ENCODE data around the gene SHOC1. TPM values are rescaled to one million over a fixed set of nuclear protein-coding genes. Genes with fewer than 3 reads are reported as not detected.
"Not testable (repeated sequence)": the region's sequence is repeated elsewhere in the genome, so short reads cannot be mapped to it uniquely, and the experiment has no call there.

SHOC1 gene
- total RNA-seq, 1 experiment from 2014 or later: not detected

DNA sequence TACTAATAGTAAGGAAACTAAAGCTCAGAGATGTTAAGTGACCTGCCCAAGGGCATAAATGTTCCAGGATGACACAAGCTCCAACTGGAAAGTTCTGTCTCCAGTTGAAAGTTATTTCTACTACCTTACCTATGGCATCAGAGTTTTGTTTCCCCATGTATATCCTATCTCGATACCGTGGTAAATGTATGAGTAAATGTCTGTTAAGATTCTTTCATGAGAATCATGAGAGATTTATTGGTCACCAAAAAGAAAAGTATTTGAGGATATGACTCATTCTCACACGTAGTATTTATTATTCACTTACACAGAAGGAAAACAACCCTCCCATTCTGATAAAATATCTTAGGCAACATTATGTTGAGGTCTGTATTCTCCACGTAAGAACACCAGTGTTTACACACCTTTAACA is 11.1 kb upstream of the SHOC1 start:
- peak; percentile 79 for DNase-seq (ENCODE audit: low read depth)

DNA sequence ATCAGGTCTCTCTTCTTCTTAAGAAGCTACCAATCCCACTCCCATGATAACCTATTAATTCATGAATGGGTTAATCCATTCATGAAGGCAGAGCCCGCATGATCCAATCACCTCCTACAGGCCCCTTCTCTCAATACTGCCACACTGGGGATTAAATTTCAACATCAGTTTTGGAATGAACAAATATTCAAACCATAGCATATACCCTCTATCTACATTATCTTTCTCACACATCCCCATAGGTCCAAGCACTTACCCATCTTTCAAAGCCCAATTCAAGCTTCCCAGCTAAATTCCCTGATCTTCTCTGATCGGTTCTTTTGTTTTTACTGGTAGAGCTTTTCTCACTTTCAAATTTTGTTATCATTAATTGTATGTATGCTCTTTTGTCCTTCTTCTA is 10.5 kb upstream of the SHOC1 start:
- DNase-seq (ENCODE audit: low read depth): no peak

DNA sequence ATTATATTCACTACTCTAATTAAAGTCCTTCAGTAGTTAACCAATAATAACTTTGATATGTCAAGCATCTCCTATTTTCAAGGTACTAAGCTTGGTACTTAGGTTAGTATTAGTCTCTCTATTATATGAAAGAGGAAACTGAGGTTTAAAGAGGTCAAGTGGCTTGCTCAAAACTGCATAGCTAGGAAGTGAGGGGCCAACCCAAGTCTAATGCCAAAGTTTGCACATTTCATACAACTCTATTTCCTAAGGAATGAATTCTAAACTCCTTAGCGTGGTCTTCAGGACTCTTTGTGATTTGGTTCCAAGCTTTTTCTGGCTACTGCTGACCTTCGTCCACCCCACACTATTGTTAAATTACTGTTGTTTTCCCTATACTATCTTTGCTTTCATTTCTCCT is 9.9 kb upstream of the SHOC1 start:
- no peak for DNase-seq (ENCODE audit: low read depth)

DNA sequence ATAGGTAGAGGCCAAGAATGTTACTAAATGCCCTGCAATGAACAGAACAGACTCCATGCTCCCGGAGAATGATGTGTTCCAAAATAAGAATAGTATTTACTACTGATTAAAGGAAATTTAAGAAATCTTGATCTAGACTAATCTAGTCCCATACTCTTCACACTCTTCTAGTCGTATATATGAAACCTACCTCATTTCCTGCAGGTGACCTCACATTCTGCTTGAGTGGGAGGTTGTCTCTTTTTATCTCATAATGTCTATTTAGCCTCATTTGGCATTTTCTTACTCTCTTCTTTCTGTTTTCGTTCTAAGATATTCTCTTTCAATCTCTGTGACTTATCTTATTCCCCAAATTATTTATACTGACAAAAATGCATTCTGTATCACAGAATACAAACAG is 9.2 kb upstream of the SHOC1 start:
- no peak for DNase-seq (ENCODE audit: low read depth)

DNA sequence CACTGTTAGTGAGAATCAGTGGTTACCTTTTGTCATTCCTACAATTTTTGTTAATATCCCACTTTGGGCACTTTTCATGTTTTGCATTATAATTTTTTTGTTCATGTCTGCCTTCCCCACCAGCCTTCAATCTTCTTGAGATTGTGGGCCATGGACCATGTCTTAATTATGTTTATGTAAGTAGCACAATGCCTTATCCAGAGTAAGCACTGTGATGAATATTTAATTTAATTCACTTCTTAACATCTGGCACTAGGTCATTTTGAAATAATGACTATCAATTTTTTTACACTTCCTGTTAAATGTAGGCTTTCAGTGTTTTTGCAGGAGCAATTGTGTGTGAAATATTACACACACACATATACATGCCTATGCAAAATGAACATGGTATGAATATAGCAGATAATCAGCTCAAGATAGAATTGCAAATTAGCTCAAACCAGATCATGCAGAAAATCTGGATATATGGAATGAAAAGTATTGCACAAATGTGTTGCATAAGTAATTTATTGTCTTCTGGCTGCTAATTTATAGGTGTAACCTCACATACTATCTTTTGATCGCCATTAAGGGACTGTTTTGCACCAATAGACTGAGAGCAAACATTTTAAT is 5.3 kb upstream of the SHOC1 start:
- DNase-seq (ENCODE audit: low read depth): no peak

DNA sequence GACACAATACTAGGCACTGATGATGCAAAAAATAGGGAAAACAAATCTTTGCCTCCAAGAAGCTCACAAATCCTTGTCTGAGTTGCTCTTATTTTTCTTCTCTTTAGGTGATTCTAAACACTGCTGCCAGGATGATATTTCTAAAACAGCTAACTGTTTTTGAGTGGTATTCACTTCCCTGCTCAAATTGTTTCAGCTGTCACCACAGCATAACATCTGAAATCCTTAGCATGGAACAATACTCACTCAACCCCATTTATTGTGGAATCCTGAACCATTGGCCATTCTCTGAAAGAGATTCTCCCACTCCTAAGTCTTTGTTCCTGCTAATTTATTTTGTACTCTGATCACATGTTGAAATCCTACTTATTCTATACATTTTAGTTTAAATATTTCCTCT is 4.8 kb upstream of the SHOC1 start:
- DNase-seq (ENCODE audit: low read depth): no peak

DNA sequence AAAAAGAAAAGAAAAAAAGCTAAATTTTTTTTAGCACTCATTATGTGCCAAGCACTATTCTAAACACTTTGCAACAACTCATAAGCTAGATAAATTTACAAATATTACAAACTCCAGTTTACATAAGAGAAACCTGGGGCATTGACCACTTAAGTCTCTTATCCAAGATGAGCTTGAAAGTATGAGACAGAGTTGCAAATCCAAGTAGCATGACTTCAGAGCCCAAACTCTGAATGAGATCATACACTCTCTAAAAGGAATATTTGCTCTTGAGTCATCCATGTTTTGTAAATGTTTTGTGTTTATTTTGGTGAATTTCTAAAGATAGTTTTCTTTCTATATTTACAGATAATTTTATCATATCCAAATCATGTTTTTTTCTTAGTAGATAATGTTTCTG is 4.0 kb upstream of the SHOC1 start:
- no peak for DNase-seq (ENCODE audit: low read depth)

DNA sequence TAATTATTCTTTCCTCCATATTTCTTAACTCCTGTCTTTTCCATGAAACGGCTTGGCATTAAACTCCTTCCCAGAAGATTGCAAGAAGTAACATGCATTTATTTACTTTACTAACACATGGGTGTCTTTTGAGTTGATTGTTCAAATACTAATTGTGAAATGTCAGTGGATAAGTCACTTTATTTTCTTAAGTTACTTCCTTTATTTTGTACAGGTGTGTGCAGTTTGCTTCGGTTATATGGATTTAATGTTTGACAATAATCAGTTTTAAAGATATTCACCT is 761 bp upstream of the SHOC1 start:
- DNase-seq (ENCODE audit: low read depth): no peak

DNA sequence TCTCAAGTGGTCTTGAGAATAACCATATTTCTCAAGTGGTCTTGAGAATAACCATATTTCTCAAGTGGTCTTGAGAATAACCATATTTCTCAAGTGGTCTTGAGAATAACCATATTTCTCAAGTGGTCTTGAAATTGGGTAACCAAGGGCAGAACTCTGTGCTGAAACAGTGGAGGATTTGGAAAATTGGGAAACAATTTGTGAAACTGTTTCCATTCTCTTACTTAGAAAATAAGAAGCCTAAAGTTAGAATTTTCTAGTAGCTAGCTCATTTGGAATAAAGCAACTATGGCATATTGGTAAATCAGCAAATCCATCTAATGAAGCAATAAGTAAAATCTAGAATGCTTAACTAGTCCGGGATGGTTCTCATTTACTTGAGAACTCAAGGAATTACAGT is 2.9 kb downstream of the SHOC1 start:
- not testable (repeated sequence) for DNase-seq (ENCODE audit: low read depth)

DNA sequence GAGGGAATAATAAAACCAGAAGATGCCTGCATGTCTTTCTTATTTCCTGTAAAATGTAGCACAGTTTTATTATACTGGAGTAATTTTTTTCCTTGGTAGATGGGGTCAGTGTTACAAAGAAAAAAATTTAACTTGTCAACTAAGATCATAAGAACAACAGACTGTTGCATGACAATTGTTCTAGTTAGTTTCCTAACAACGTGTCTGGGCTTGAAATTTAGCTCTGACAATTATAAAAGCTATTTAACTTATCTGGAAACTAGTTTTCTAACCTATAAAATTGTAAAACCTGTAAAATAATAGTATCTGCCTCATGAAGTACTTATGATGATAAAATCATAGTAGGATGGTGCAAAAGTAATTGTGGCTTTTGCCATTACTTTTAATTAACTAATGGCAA is 4.9 kb downstream of the SHOC1 start:
- DNase-seq (ENCODE audit: low read depth): no peak

DNA sequence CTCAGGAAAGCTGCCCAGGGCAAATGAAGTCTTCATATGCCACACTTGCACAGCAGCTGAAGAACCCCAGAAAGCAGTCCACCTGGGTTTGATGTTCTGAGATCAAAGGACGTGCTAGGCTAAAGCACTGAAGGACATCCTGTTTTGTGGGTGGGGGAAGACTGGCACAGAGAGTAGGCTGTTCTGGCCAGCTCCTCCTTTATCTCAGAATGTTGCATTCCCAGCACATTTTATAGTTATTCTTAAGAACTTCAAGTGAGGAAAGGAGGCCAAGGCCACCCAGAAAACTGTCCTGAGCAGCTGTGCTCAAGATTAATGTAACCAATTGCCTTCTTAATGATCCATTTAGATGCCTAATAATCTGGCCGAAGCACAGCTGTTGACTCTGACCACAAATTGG is 10.9 kb downstream of the SHOC1 start:
- DNase-seq (ENCODE audit: low read depth): no peak

DNA sequence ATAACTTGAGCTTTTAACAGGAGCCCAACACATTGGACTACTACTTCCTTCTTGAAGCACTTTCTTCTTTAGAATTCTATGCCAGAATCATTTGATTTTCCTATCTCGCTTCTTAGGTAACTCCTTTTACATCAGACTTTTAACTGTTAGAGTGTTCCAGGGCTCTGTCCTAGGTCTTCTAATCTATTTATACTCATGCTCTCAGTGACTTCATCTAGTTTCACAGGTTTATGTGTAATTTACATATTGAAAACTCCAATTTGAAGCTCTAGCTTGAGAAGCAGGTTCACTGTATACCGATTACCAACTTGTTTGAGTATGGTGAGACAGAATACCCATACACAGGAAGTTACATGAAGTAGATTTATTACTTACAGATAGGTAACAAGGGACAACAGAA is 11.3 kb downstream of the SHOC1 start:
- no peak for DNase-seq (ENCODE audit: low read depth)

DNA sequence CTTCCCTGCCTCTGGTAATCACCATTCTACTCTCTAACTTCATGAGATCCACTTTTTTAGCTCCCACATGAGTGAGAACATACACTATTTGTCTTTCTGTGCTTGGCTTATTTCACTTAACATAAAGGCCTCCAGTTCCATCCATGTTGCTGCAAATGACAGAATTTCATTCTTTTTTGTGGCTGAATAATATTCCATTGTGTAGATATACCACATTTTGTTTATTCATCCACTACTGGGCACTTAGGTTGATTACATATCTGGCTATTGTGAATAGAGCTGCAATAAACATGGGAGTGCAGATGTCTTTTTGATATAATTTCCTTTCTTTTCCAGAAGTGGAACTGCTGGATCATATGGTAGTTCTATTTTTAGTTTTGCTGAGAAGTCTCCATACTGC is 28.7 kb downstream of the SHOC1 start:
- no peak for DNase-seq (ENCODE audit: low read depth)

DNA sequence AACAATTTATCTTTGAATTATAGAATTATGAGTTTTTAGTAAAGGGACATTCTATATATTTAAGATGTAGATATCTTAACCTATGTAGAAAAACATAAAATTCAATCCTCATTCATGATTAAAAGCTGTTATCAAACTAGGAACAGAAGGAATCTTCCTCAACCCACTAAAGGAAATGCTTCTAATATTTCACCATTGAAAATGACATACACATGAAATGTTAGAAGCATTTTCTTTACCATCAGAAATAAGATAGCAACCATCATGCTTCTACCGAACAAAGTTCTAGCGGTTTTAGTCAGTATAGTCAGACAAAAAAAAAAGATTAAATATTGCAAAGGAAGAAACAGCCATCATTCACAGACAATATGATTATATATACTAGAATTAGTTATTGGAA is 32.2 kb downstream of the SHOC1 start:
- DNase-seq (ENCODE audit: low read depth): no peak

DNA sequence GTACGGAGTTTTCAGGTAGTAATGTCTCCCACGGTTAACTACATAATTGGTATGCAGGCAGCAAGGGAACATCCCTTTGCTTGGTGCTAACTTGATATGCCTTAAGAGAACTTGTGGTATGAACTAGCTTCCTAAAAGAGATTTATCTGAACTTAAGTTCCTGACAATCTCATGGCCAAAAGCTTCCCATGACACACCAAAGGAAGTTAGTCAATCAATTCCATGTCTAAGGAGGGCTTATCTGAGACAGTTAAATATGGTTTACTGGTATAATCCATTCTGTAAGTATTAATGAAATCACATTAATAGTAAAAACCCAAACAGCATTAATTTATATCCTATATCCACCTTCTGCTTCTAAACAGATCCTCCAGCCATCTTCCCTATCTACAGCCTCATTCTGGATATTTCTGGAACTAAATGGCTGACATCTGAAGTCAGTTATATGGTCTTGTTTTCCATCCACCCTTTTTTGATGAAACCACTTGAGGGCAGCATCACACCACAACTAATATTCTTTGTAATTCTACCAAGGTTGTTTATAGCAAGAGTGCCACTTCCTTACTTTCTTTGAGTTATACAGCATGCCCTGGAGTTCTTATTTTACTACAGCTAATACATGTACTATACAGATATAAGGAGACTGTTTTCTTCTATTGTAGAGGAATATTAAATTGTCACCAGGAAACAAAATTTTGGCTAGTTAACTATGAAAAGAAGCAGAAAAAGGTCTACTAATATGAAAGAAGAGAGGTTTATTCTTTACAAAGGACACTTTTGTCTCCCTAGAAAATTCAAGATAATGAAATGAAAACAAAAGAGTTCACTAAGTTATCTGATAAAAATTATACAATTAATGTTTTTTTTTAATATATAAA is 34.7 kb downstream of the SHOC1 start:
- peak; percentile 81 for DNase-seq (ENCODE audit: low read depth)

DNA sequence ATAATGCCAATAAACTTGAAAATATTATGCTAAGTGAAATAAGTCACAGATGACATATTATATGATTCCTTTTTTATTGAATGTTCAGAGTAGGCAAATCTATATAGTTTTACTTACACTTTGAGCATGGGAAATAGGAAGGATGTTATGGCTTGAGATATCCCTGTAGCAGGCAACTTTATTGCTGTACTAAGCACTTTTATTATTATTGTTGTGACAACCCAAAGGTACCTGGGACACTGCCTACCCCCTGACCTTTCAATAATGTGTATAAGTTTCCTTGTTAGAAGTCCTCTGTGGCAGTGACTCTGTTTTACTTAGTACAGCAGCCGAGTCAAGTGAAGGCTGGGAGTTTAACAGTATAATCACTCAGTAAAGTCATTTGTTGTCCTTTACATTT is 39.9 kb downstream of the SHOC1 start:
- no peak for DNase-seq (ENCODE audit: low read depth)

DNA sequence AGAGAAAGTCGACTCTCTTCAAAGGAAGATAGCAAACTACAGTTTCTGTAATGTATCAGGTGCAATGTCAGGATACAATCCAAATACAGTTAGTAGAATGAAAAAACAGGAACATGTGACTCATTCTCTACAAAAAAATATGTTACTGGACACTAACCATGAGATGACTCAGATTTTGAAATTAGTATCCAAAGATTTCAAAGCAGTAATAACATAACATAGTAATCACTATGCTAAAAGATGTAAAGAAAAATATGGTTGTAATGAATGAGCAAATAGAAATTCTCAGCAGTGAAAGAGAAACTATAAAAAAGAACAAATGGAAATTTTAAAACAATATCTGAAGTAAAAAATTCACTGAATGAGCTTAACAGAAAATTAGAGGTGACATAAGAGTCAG is 42.3 kb downstream of the SHOC1 start:
- DNase-seq (ENCODE audit: low read depth): peak; percentile 59

Small RNAs within 50 kb of the gene (small RNA-seq; reads per million reads assigned to genes)
- not detected for gene RNU6-1013P

Other genes starting within 250 kb of the SHOC1 start
- gene PTGR1, start 195.3 kb downstream of the SHOC1 start, total RNA-seq (2014; rRNA removed; shearing (Covaris generic)): 3.9 and 6.5 TPM in 2 replicates
- gene DNAJC25, start 163.6 kb downstream of the SHOC1 start, total RNA-seq (2014; rRNA removed; shearing (Covaris generic)): 4.8 and 6.0 TPM in 2 replicates
- 67.1 and 72.0 TPM in 2 replicates for gene GNG10, start 133.3 kb downstream of the SHOC1 start, total RNA-seq (2014; rRNA removed; shearing (Covaris generic))
- 117 and 130 TPM in 2 replicates for gene UGCG, start 101.9 kb upstream of the SHOC1 start, total RNA-seq (2014; rRNA removed; shearing (Covaris generic))

Data from HT1080 (cell line).